ENCODE results near the gene NHEJ1. TPM values are rescaled to one million over a fixed set of nuclear protein-coding genes. Genes with fewer than 3 reads are reported as not detected.

Gene NHEJ1
- total RNA-seq, 6 experiments from 2014 or later: 5.8 to 16.7 (median 10.9) TPM

GRCh38 chr2:219157396-219157795 is 3.2 kb downstream of the NHEJ1 start:
- H3K27me3 ChIP-seq: no peaks in the 10 kb centered on the region
- intact Hi-C loops (cut with DNase I): loop anchor here (5.0 to 10.0 kb wide), 2 partner anchors 100 to 103 kb away; no protein-coding TSS in a partner anchor
- WGBS (ENCODE audit: insufficient coverage, low coverage, low lambda C conversion rate, missing lambda C conversion rate): 78% methylated on average over 8 of the region's 8 CpGs
- no peak overlapping the region for H3K27ac ChIP-seq
- peaks cover 0 to 11% (median 0%) of the 10 kb centered on the region in 4 donors for H3K36me3 ChIP-seq
- ATAC-seq (no peak), DNase-seq (no peak)
- peaks cover 0 to 11% (median 2%) of the 10 kb centered on the region in 4 donors for H3K4me1 ChIP-seq
- H3K9me3 ChIP-seq: no peaks in the 10 kb centered on the region
- no peak for TF ChIP-seq POLR2A (IDR thresholded peaks at IDR 0.05)
- TF ChIP-seq CTCF (IDR thresholded peaks at IDR 0.05): no peak
- no peak overlapping the region for H3K4me3 ChIP-seq

GRCh38 chr2:219155054-219155644 is 5.5 kb downstream of the NHEJ1 start:
- TF ChIP-seq POLR2A (IDR thresholded peaks at IDR 0.05) (no peak), CTCF (IDR thresholded peaks at IDR 0.05) (peak; percentile 56 to 82 (median 60))
- Histone ChIP-seq H3K4me1 (peaks cover 0 to 7% (median 2%) of the 10 kb centered on the region in 4 donors), H3K27me3 (no peaks in the 10 kb centered on the region), H3K4me3 (no peak overlapping the region), H3K27ac (no peak overlapping the region), H3K9me3 (no peaks in the 10 kb centered on the region), H3K36me3 (peaks cover 0 to 11% (median 0%) of the 10 kb centered on the region in 4 donors)
- DNase-seq (no peak), ATAC-seq (peak; percentile 80 to 89 (median 84))
- intact Hi-C loops (cut with DNase I): loop anchor here (5.0 to 10.0 kb wide), 2 partner anchors 98 to 100 kb away; no protein-coding TSS in a partner anchor
- 4% methylated on average over 4 of the region's 4 CpGs for WGBS (ENCODE audit: insufficient coverage, low coverage, low lambda C conversion rate, missing lambda C conversion rate)

- H3K4me3 ChIP-seq: no peak overlapping the region
- H3K4me1 ChIP-seq: peaks cover 0 to 12% (median 6%) of the 10 kb centered on the region in 4 donors
- peak overlapping the region in 2 of 3 donors; percentile 40 to 47 for H3K27ac ChIP-seq
- TF ChIP-seq POLR2A (IDR thresholded peaks at IDR 0.05) (no peak), CTCF (IDR thresholded peaks at IDR 0.05) (no peak)
- peaks cover 0 to 21% (median 3%) of the 10 kb centered on the region in 4 donors for H3K36me3 ChIP-seq
- peak; percentile 95 to 97 (median 96) for ATAC-seq
- H3K27me3 ChIP-seq: no peaks in the 10 kb centered on the region
- H3K9me3 ChIP-seq: no peaks in the 10 kb centered on the region
- peak; percentile 60 to 88 (median 69) for DNase-seq
- 11% methylated on average over 1 of the region's 1 CpG for WGBS (ENCODE audit: insufficient coverage, low coverage, low lambda C conversion rate, missing lambda C conversion rate)
- intact Hi-C loops (cut with DNase I): loop anchor here in 1 of 2 donors (10.0 kb wide), 1 partner anchor 95 kb away; no protein-coding TSS in a partner anchor
Observed at GRCh38 chr2:219149667-219150066, 10.9 kb downstream of the NHEJ1 start.

GRCh38 chr2:219142329-219142728 is 18.3 kb downstream of the NHEJ1 start:
- H3K9me3 ChIP-seq: no peaks in the 10 kb centered on the region
- intact Hi-C loops (cut with DNase I): no loop called here
- H3K27ac ChIP-seq: no peak overlapping the region
- no peak for TF ChIP-seq POLR2A (IDR thresholded peaks at IDR 0.05)
- TF ChIP-seq CTCF (IDR thresholded peaks at IDR 0.05): no peak
- H3K4me1 ChIP-seq: no peaks in the 10 kb centered on the region
- no peaks in the 10 kb centered on the region for H3K27me3 ChIP-seq
- peaks cover 0 to 35% (median 3%) of the 10 kb centered on the region in 4 donors for H3K36me3 ChIP-seq
- WGBS (ENCODE audit: insufficient coverage, low coverage, low lambda C conversion rate, missing lambda C conversion rate): 57% methylated on average over 1 of the region's 6 CpGs
- no peak for DNase-seq
- ATAC-seq: peak in 2 of 4 donors; percentile 22 to 33
- H3K4me3 ChIP-seq: no peak overlapping the region
